ENCODE results near the gene SHCBP1L.

Gene SHCBP1L

GRCh38 chr1:182990413-182991144 is 37.6 kb upstream of the SHCBP1L start:
- no peak overlapping the region for H3K4me3 ChIP-seq (ENCODE audit: low read depth, low read length)
- TF ChIP-seq, protein P1, sequence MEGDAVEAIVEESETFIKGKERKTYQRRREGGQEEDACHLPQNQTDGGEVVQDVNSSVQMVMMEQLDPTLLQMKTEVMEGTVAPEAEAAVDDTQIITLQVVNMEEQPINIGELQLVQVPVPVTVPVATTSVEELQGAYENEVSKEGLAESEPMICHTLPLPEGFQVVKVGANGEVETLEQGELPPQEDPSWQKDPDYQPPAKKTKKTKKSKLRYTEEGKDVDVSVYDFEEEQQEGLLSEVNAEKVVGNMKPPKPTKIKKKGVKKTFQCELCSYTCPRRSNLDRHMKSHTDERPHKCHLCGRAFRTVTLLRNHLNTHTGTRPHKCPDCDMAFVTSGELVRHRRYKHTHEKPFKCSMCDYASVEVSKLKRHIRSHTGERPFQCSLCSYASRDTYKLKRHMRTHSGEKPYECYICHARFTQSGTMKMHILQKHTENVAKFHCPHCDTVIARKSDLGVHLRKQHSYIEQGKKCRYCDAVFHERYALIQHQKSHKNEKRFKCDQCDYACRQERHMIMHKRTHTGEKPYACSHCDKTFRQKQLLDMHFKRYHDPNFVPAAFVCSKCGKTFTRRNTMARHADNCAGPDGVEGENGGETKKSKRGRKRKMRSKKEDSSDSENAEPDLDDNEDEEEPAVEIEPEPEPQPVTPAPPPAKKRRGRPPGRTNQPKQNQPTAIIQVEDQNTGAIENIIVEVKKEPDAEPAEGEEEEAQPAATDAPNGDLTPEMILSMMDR (IDR thresholded peaks at IDR 0.05; ENCODE audit: low read depth, low read length), result no peak

GRCh38 chr1:182985876-182986275 is 32.9 kb upstream of the SHCBP1L start:
- TF ChIP-seq, protein P1 (IDR thresholded peaks at IDR 0.05; ENCODE audit: low read depth, low read length), result no peak
- no peak overlapping the region for H3K4me3 ChIP-seq (ENCODE audit: low read depth, low read length)

DNA sequence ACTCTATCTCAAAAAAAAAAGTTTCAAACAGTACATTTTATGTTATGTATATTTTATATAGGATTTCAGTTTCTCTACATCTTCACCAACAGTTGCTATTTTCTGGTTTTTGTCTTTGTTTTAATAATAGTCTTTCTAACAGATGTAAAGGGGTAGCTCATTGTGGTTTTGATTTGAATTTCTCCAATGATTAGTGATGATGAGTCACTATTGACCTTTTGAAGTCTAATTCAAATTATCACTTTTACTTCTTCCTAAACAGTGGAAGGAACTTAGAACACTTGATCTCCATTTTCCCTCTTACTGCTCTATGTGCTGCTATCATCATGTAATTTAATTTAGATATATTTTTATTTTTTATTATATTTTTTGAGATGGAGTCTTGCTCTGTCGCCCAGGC is 31.7 kb upstream of the SHCBP1L start:
- H3K4me3 ChIP-seq (ENCODE audit: low read depth, low read length), result no peak overlapping the region
- TF ChIP-seq, protein P1 (IDR thresholded peaks at IDR 0.05; ENCODE audit: low read depth, low read length), result no peak

- no peak overlapping the region for H3K4me3 ChIP-seq (ENCODE audit: low read depth, low read length)
- TF ChIP-seq, protein P1 (IDR thresholded peaks at IDR 0.05; ENCODE audit: low read depth, low read length), result no peak
Measured at GRCh38 chr1:182984138-182984537, 31.2 kb upstream of the SHCBP1L start.

- TF ChIP-seq, protein P1 (IDR thresholded peaks at IDR 0.05; ENCODE audit: low read depth, low read length), result no peak
- H3K4me3 ChIP-seq (ENCODE audit: low read depth, low read length), result no peak overlapping the region
Measured at GRCh38 chr1:182978151-182978853, 25.3 kb upstream of the SHCBP1L start.

DNA sequence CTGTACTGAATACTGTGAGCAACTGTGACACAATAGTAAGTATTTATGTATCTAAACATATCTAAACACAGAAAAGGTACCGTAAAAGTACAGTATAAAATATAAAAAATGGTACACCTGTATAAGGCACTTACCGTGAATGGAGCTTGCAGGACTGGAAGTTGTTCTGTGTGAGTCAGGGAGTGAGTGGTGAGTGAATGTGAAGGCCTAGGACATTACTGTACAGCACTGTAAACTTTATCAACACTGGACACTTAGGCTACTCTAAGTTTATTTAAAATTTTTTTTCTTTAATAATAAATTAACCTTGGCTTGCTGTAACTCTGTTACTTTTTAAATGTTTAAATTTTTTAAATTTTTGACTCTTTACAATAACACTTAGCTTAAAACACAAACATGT is 24.5 kb upstream of the SHCBP1L start:
- TF ChIP-seq, protein P1 (IDR thresholded peaks at IDR 0.05; ENCODE audit: low read depth, low read length), result no peak
- no peak overlapping the region for H3K4me3 ChIP-seq (ENCODE audit: low read depth, low read length)

DNA sequence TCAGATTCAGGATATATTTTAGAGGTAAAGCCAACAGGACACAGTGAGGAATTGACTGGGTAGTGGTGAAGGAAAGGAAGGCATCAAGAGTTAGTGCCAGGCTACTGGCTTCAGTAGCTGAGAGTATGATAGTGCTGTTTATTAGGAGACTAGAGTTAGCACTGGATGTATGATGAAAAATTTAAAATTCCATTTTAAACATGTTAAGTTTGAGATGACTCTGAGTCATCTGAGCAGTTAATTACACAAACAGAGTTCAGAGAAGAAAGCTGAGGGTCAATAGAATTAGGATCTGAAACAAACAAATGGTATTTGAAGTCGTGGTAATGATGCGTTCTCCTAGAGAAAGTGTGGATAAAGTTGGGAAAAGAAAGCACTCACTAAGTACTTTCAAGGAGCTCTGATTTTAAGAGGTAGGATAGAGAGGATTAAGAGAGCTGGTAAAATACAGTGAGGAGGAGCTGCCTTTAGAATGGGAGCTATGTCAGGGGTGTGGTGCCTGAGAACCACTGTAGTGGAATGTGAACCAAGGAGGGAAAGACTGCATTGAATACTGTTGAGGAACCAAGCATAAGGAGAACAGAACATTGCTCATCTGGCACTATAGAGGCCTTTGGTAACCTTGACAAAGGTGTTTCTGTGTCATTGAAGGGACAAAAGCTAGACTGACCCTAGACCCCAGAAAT is 21.7 kb upstream of the SHCBP1L start:
- TF ChIP-seq, protein P1 (IDR thresholded peaks at IDR 0.05; ENCODE audit: low read depth, low read length), result no peak
- no peak overlapping the region for H3K4me3 ChIP-seq (ENCODE audit: low read depth, low read length)
